ENCODE data around the gene LTB. TPM values are rescaled to one million over a fixed set of nuclear protein-coding genes. Genes with fewer than 3 reads are reported as not detected.

Gene LTB
- total and polyA plus RNA-seq, 2 of the 4 experiments (the other 2 are of a cell fraction) = not detected

- Histone ChIP-seq H2BK20ac (ENCODE audit: low read depth, low read length) (no peak overlapping the region), H3K23ac (ENCODE audit: low read depth, low read length) (peak overlapping the region; percentile 99), H4K8ac (ENCODE audit: low read depth in 2 of 2, low read length in 2 of 2) (peak overlapping the region; percentile 99), H2BK15ac (ENCODE audit: low read depth, low read length) (peak overlapping the region; percentile 66; the same call in 2 of the 3 replicates), H2AFZ (replicated peaks; ENCODE audit: low read length, poor library complexity) (peak overlapping the region; percentile 92), H3K56ac (ENCODE audit: extremely low read depth, insufficient read depth, low read length) (peak overlapping the region; percentile 97), H3K4me3 (ENCODE audit: insufficient read depth, low read depth, low read length) (peak overlapping the region; percentile 81), H3K4me2 (ENCODE audit: low read depth, low read length) (peak overlapping the region; percentile 98), H2BK120ac (ENCODE audit: low read depth, low read length) (peak overlapping the region; percentile 77), H3K18ac (ENCODE audit: low read depth, low read length) (peak overlapping the region; percentile 78), H3K79me1 (ENCODE audit: low read depth in 1 of 2, low read length in 2 of 2) (peaks cover 12 to 44% of the 10 kb centered on the region in 2 experiments), H3K27me3 (ENCODE audit: control insufficient read depth, insufficient read depth, low read length) (no peaks in the 10 kb centered on the region), H4K91ac (ENCODE audit: insufficient read depth, low read depth, low read length) (peak overlapping the region; percentile 98), H3K4ac (ENCODE audit: low read depth, low read length) (peak overlapping the region; percentile 98), H3K9ac (ENCODE audit: low read depth, low read length) (peak overlapping the region; percentile 100), H3K4me1 (ENCODE audit: control insufficient read depth, insufficient read depth, low read length) (no peaks in the 10 kb centered on the region), H2BK5ac (ENCODE audit: low read depth, low read length, poor library complexity, severe bottlenecking) (peak overlapping the region; percentile 98), H2AK9ac (replicated peaks; ENCODE audit: low read depth, low read length, poor library complexity) (peak overlapping the region; percentile 100), H3K9me1 (ENCODE audit: insufficient read depth, low read length) (peaks cover 6% of the 10 kb centered on the region), H3K9me3 (ENCODE audit: control insufficient read depth, insufficient read depth, low read length) (no peaks in the 10 kb centered on the region), H3K14ac (replicated peaks; ENCODE audit: low read depth, low read length) (peak overlapping the region; percentile 100), H3K27ac (ENCODE audit: insufficient read depth, low read length) (peak overlapping the region; percentile 99), H2AK5ac (ENCODE audit: low read depth, low read length) (peak overlapping the region; percentile 97), H3K36me3 (ENCODE audit: control insufficient read depth, insufficient read depth, low read length) (peaks cover 35% of the 10 kb centered on the region), H4K5ac (ENCODE audit: low read depth, low read length) (peak overlapping the region; percentile 79), H4K20me1 (ENCODE audit: insufficient read depth, low read length) (peaks cover 46% of the 10 kb centered on the region)
- intact Hi-C loops (cut with micrococcal nuclease) = no loop called here
- ChIA-PET POLR2A (ENCODE audit: unreplicated experiment) (interaction anchor here (0.6 kb wide), 1 partner anchor 243 kb away, joined by 3 read pairs; no protein-coding TSS in a partner anchor), CTCF (interaction anchor here (1.3 kb wide), 1 partner anchor 16 kb away, joined by 4 read pairs; no protein-coding TSS in a partner anchor)
- in situ Hi-C loops (cut with MboI; ENCODE audit: low sequenced_read_pairs) = no loop called here
- TF ChIP-seq MXI1 (IDR thresholded peaks at IDR 0.05; ENCODE audit: borderline replicate concordance, low read depth, low read length) = no peak
- no peak for TF ChIP-seq RFX5 (IDR thresholded peaks at IDR 0.05; ENCODE audit: low read depth, low read length)
- no peak for TF ChIP-seq ELK1 (IDR thresholded peaks at IDR 0.05; ENCODE audit: borderline replicate concordance, low read depth, low read length)
- DNase-seq (no peak), ATAC-seq (ENCODE audit: low read depth) (no peak)
- dilution Hi-C loops (cut with HindIII; ENCODE audit: low sequenced_read_pairs, unreplicated experiment) = no loop called here
- whole genome bisulfite sequencing, 2 experiments (ENCODE audit: extremely low coverage in 2 of 2, insufficient read length in 1 of 2) = 1% methylated on average over 10 of the region's 15 CpGs; no CpG with 5 or more reads in 1 of the 2 experiments
- BruUV-seq (replicated peaks) = TSS peak; percentile 77
These were observed 39.2 kb upstream of the LTB start for GRCh38 chr6:31621320-31621939.
